Activated naive CD8-positive, alpha-beta T cell treated with anti-CD3 and anti-CD28 coated beads, Interleukin-2, amount 10 ng/mL, durations not matched to agents 7 days and 5 days (primary cell): ENCODE results near the gene PDZRN3. TPM values are rescaled to one million over a fixed set of nuclear protein-coding genes. Genes with fewer than 3 reads are reported as not detected.

ENCODE experiments used
- ATAC-seq: fragments of 150-1000 bp; cut with Tn5 transposase; one replicate; pipeline ENCODE4 v1.10.0; 2021; ENCODE audit warnings: low read depth, moderate library complexity
- POLR2A ChIA-PET: fragments of 350-600 bp; sonication (Branson Sonifier 250); formaldehyde crosslinking; loops from one replicate; lab custom pipeline; 2021; ENCODE audit warnings: antibody characterized with exemption; lab: Charles Lee
- DNase-seq: peaks from one replicate; pipeline ENCODE4 v3.0.0; 2021
- H3K27ac Mint-ChIP-seq: one replicate; pipeline ENCODE4 v1.8.0; 2022; ENCODE audit warnings: mild to moderate bottlenecking, mixed read lengths
- H3K27me3 Mint-ChIP-seq: one replicate; pipeline ENCODE4 v1.8.0; 2022; ENCODE audit warnings: mild to moderate bottlenecking, moderate library complexity, mixed read lengths
- H3K36me3 Mint-ChIP-seq: one replicate; pipeline ENCODE4 v1.8.0; 2021; ENCODE audit warnings: mild to moderate bottlenecking, mixed read lengths
- H3K4me1 Mint-ChIP-seq: one replicate; pipeline ENCODE4 v1.8.0; 2021; ENCODE audit warnings: mixed read lengths
- H3K4me3 Mint-ChIP-seq: one replicate; pipeline ENCODE4 v1.8.0; 2022; ENCODE audit warnings: mild to moderate bottlenecking, moderate library complexity, mixed read lengths
- H3K9me3 Mint-ChIP-seq: one replicate; pipeline ENCODE4 v1.8.0; 2021; ENCODE audit warnings: mixed read lengths
- total RNA-seq, 2 experiments: library from RNA; stranded (reverse); gene quantifications; one replicate each; pipeline ENCODE4 v1.2.3, GENCODE V29; 2021

PDZRN3 gene
- total RNA-seq, 2 experiments from 2014 or later, result not detected

- Mint-ChIP-seq H3K36me3 (no peaks in the 10 kb centered on the region), H3K4me1 (no peaks in the 10 kb centered on the region), H3K4me3 (no peak overlapping the region), H3K27me3 (peaks cover 2% of the 10 kb centered on the region), H3K27ac (no peak overlapping the region), H3K9me3 (no peaks in the 10 kb centered on the region)
- POLR2A ChIA-PET, result no interaction called here
- ATAC-seq, result no peak
- DNase-seq, result no peak
Measured at GRCh38 chr3:73611176-73611575, 13.6 kb downstream of the PDZRN3 start.

GRCh38 chr3:73610493-73610892, 14.2 kb downstream of the PDZRN3 start:
- POLR2A ChIA-PET, result no interaction called here
- no peak overlapping the region for H3K27ac Mint-ChIP-seq
- H3K4me3 Mint-ChIP-seq, result no peak overlapping the region
- H3K36me3 Mint-ChIP-seq, result no peaks in the 10 kb centered on the region
- H3K9me3 Mint-ChIP-seq, result no peaks in the 10 kb centered on the region
- DNase-seq, result no peak
- no peaks in the 10 kb centered on the region for H3K4me1 Mint-ChIP-seq
- ATAC-seq, result no peak
- H3K27me3 Mint-ChIP-seq, result no peaks in the 10 kb centered on the region

GRCh38 chr3:73609655-73610054, 15.1 kb downstream of the PDZRN3 start:
- no peak for ATAC-seq

GRCh38 chr3:73609315-73609641, 15.5 kb downstream of the PDZRN3 start:
- Mint-ChIP-seq H3K36me3 (no peaks in the 10 kb centered on the region), H3K27me3 (no peaks in the 10 kb centered on the region), H3K9me3 (no peaks in the 10 kb centered on the region), H3K27ac (no peak overlapping the region), H3K4me1 (no peaks in the 10 kb centered on the region), H3K4me3 (no peak overlapping the region)
- ATAC-seq (no peak), DNase-seq (no peak)
- POLR2A ChIA-PET, result no interaction called here

More at GRCh38 chr3:73609655-73610054, 15.1 kb downstream of the PDZRN3 start:
- no peak overlapping the region for H3K27ac Mint-ChIP-seq
- POLR2A ChIA-PET, result no interaction called here
- no peak overlapping the region for H3K4me3 Mint-ChIP-seq
- H3K9me3 Mint-ChIP-seq, result no peaks in the 10 kb centered on the region
- H3K27me3 Mint-ChIP-seq, result no peaks in the 10 kb centered on the region
- DNase-seq, result no peak
- no peaks in the 10 kb centered on the region for H3K4me1 Mint-ChIP-seq
- H3K36me3 Mint-ChIP-seq, result no peaks in the 10 kb centered on the region

GRCh38 chr3:73608456-73609314, 16.1 kb downstream of the PDZRN3 start:
- Mint-ChIP-seq H3K27ac (no peak overlapping the region), H3K4me3 (no peak overlapping the region), H3K9me3 (no peaks in the 10 kb centered on the region), H3K4me1 (no peaks in the 10 kb centered on the region), H3K36me3 (no peaks in the 10 kb centered on the region), H3K27me3 (no peaks in the 10 kb centered on the region)
- no peak for ATAC-seq
- POLR2A ChIA-PET, result no interaction called here
- DNase-seq, result no peak

- H3K4me1 Mint-ChIP-seq, result no peaks in the 10 kb centered on the region
- H3K9me3 Mint-ChIP-seq, result no peaks in the 10 kb centered on the region
- H3K27ac Mint-ChIP-seq, result no peak overlapping the region
- ATAC-seq (no peak), DNase-seq (no peak)
- H3K36me3 Mint-ChIP-seq, result no peaks in the 10 kb centered on the region
- no peaks in the 10 kb centered on the region for H3K27me3 Mint-ChIP-seq
- POLR2A ChIA-PET, result no interaction called here
- H3K4me3 Mint-ChIP-seq, result no peak overlapping the region
Measured at GRCh38 chr3:73605861-73606260, 18.9 kb downstream of the PDZRN3 start.

GRCh38 chr3:73605412-73605811, 19.3 kb downstream of the PDZRN3 start:
- Mint-ChIP-seq H3K36me3 (no peaks in the 10 kb centered on the region), H3K27ac (no peak overlapping the region), H3K4me1 (no peaks in the 10 kb centered on the region), H3K4me3 (no peak overlapping the region), H3K27me3 (no peaks in the 10 kb centered on the region), H3K9me3 (no peaks in the 10 kb centered on the region)
- POLR2A ChIA-PET, result no interaction called here
- DNase-seq (no peak), ATAC-seq (no peak)

- Mint-ChIP-seq H3K9me3 (no peaks in the 10 kb centered on the region), H3K27me3 (no peaks in the 10 kb centered on the region), H3K4me1 (no peaks in the 10 kb centered on the region), H3K4me3 (no peak overlapping the region), H3K36me3 (no peaks in the 10 kb centered on the region), H3K27ac (no peak overlapping the region)
- DNase-seq, result no peak
- POLR2A ChIA-PET, result no interaction called here
- no peak for ATAC-seq
Measured at GRCh38 chr3:73604451-73604850, 20.3 kb downstream of the PDZRN3 start.

- Mint-ChIP-seq H3K4me3 (no peak overlapping the region), H3K4me1 (no peaks in the 10 kb centered on the region), H3K27me3 (no peaks in the 10 kb centered on the region), H3K27ac (no peak overlapping the region), H3K36me3 (no peaks in the 10 kb centered on the region), H3K9me3 (no peaks in the 10 kb centered on the region)
- ATAC-seq (no peak), DNase-seq (no peak)
- POLR2A ChIA-PET, result no interaction called here
Measured at GRCh38 chr3:73603762-73604171, 21.0 kb downstream of the PDZRN3 start.

- DNase-seq (no peak), ATAC-seq (no peak)
- no peaks in the 10 kb centered on the region for H3K9me3 Mint-ChIP-seq
- no peaks in the 10 kb centered on the region for H3K4me1 Mint-ChIP-seq
- H3K36me3 Mint-ChIP-seq, result no peaks in the 10 kb centered on the region
- POLR2A ChIA-PET, result no interaction called here
- H3K27me3 Mint-ChIP-seq, result no peaks in the 10 kb centered on the region
- H3K4me3 Mint-ChIP-seq, result no peak overlapping the region
- H3K27ac Mint-ChIP-seq, result no peak overlapping the region
Measured at GRCh38 chr3:73602170-73602569, 22.6 kb downstream of the PDZRN3 start.

- Mint-ChIP-seq H3K9me3 (no peaks in the 10 kb centered on the region), H3K27me3 (no peaks in the 10 kb centered on the region)
Measured at GRCh38 chr3:73601481-73601880, 23.3 kb downstream of the PDZRN3 start.

GRCh38 chr3:73601011-73601410, 23.7 kb downstream of the PDZRN3 start:
- Mint-ChIP-seq H3K27me3 (no peaks in the 10 kb centered on the region), H3K9me3 (no peaks in the 10 kb centered on the region), H3K4me3 (no peak overlapping the region), H3K36me3 (no peaks in the 10 kb centered on the region), H3K27ac (no peak overlapping the region), H3K4me1 (no peaks in the 10 kb centered on the region)
- no peak for ATAC-seq
- no peak for DNase-seq
- POLR2A ChIA-PET, result no interaction called here

More at GRCh38 chr3:73601481-73601880, 23.3 kb downstream of the PDZRN3 start:
- POLR2A ChIA-PET, result no interaction called here
- H3K27ac Mint-ChIP-seq, result no peak overlapping the region
- no peak overlapping the region for H3K4me3 Mint-ChIP-seq
- ATAC-seq (no peak), DNase-seq (no peak)
- no peaks in the 10 kb centered on the region for H3K36me3 Mint-ChIP-seq
- no peaks in the 10 kb centered on the region for H3K4me1 Mint-ChIP-seq

- no peaks in the 10 kb centered on the region for H3K9me3 Mint-ChIP-seq
- POLR2A ChIA-PET, result no interaction called here
- no peak for ATAC-seq
- no peak overlapping the region for H3K4me3 Mint-ChIP-seq
- H3K4me1 Mint-ChIP-seq, result no peaks in the 10 kb centered on the region
- no peaks in the 10 kb centered on the region for H3K36me3 Mint-ChIP-seq
- H3K27ac Mint-ChIP-seq, result no peak overlapping the region
- no peak for DNase-seq
- no peaks in the 10 kb centered on the region for H3K27me3 Mint-ChIP-seq
Measured at GRCh38 chr3:73600293-73600938, 24.3 kb downstream of the PDZRN3 start.

GRCh38 chr3:73599605-73600004, 25.1 kb downstream of the PDZRN3 start:
- H3K27ac Mint-ChIP-seq, result no peak overlapping the region
- DNase-seq (no peak), ATAC-seq (no peak)
- no peaks in the 10 kb centered on the region for H3K9me3 Mint-ChIP-seq
- H3K4me3 Mint-ChIP-seq, result no peak overlapping the region
- H3K4me1 Mint-ChIP-seq, result no peaks in the 10 kb centered on the region
- no peaks in the 10 kb centered on the region for H3K36me3 Mint-ChIP-seq
- POLR2A ChIA-PET, result no interaction called here
- H3K27me3 Mint-ChIP-seq, result no peaks in the 10 kb centered on the region
